Measurements from ENCODE around the gene LRRC8E.

Gene LRRC8E

DNA sequence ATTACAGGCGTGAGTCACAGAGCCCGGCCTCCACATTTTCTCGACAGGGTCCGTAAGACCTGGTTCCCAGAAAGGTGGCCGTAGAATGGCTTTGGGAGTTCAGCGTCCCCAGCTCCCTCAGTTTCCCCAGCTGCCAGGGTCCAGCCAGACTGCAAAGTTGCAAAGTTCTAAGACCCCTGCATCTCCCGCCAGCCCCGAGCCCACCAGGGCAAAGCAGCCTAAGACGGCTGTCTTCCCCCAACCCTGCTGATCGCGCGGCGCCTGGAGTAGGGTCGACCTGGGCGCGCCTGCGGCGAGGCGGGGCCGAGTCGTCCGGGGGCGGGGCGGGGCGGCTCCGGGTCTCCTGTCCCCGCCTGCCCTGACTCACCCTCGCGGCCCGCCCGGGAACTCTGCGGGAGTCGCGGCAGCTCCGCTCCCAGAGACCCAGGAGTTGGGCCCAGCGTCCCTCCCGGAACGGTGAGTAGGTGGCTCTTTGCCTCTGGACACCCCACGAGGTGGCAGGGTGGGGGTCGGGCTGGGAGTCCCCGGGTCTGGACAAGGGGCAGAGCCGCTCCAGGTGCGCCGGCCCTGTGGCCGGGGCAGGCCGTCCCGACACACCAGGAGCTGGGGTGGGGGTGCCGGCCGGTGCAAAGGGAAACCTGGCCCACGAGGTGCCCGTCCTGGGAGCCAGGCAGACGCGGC lies at the start of gene LRRC8E:
Gene LRRC8E, plus strand, starts transcription at position 366 of the 681 bp plus-strand sequence. CDS start 7,094 bp downstream, outside the sequence.
- no peak within 1 kb of the TSS for H3K9ac ChIP-seq
- peaks cover 0 to 22% (median 16%) of the 10 kb centered on the region in 11 experiments; a peak in 14 of 22 replicates for H3K27me3 ChIP-seq
- no peak for TF ChIP-seq Cebpa-rat (IDR thresholded peaks at IDR 0.05)
- no peaks in the 10 kb centered on the region for H4K20me1 ChIP-seq
- H3K4me3 ChIP-seq: no peak within 1 kb of the TSS
- no peak within 1 kb of the TSS for H3K27ac ChIP-seq
- H3K9me3 ChIP-seq (replicated peaks in 1 of 11): no peaks in the 10 kb centered on the region
- no peak within 1 kb of the TSS; a peak in 1 of 22 replicates for H3K4me2 ChIP-seq
- H3K4me1 ChIP-seq: peaks cover 18 to 56% (median 38%) of the 10 kb centered on the region in 10 experiments
- H3K36me3 ChIP-seq: no peaks in the 10 kb centered on the region

- Histone ChIP-seq H4K20me1 (peaks cover 0 to 16% (median 0%) of the 10 kb centered on the region in 11 experiments; a peak in 6 of 22 replicates), H3K4me1 (peaks cover 0 to 28% (median 14%) of the 10 kb centered on the region in 10 experiments; a peak in 17 of 20 replicates), H3K4me3 (no peak overlapping the region), H3K27me3 (no peaks in the 10 kb centered on the region), H3K9ac (no peak overlapping the region), H3K27ac (no peak overlapping the region), H3K36me3 (no peaks in the 10 kb centered on the region), H3K9me3 (replicated peaks in 1 of 11) (peaks cover 0 to 8% (median 0%) of the 10 kb centered on the region in 11 experiments; a peak in 1 of 22 replicates), H3K4me2 (no peak overlapping the region)
- no peak for TF ChIP-seq Cebpa-rat (IDR thresholded peaks at IDR 0.05)
Measured at GRCh38 chr19:7839476-7839875, 48.8 kb upstream of the LRRC8E start.

- peak overlapping the region in 4 of 11 experiments; percentile 24 to 35 (median 32); a peak in 5 of 22 replicates for H3K4me2 ChIP-seq
- peaks cover 0 to 8% (median 0%) of the 10 kb centered on the region in 11 experiments; a peak in 1 of 22 replicates for H3K9me3 ChIP-seq (replicated peaks in 1 of 11)
- TF ChIP-seq Cebpa-rat (IDR thresholded peaks at IDR 0.05): no peak
- peaks cover 0 to 20% (median 8%) of the 10 kb centered on the region in 11 experiments; a peak in 10 of 22 replicates for H4K20me1 ChIP-seq
- peaks cover 0 to 27% (median 13%) of the 10 kb centered on the region in 10 experiments; a peak in 17 of 20 replicates for H3K4me1 ChIP-seq
- H3K9ac ChIP-seq: no peak overlapping the region
- no peaks in the 10 kb centered on the region for H3K27me3 ChIP-seq
- H3K4me3 ChIP-seq: no peak overlapping the region
- H3K27ac ChIP-seq: no peak overlapping the region
- H3K36me3 ChIP-seq: no peaks in the 10 kb centered on the region
Measured at GRCh38 chr19:7840629-7841028, 47.7 kb upstream of the LRRC8E start.

GRCh38 chr19:7841751-7842660 lies 46.3 kb upstream of the LRRC8E start:
- no peak overlapping the region for H3K4me2 ChIP-seq
- peaks cover 0 to 8% (median 0%) of the 10 kb centered on the region in 11 experiments; a peak in 1 of 22 replicates for H3K9me3 ChIP-seq (replicated peaks in 1 of 11)
- no peaks in the 10 kb centered on the region for H3K36me3 ChIP-seq
- H3K9ac ChIP-seq: no peak overlapping the region
- TF ChIP-seq Cebpa-rat (IDR thresholded peaks at IDR 0.05): no peak
- peaks cover 0 to 19% (median 7%) of the 10 kb centered on the region in 10 experiments; a peak in 12 of 20 replicates for H3K4me1 ChIP-seq
- no peak overlapping the region for H3K27ac ChIP-seq
- peaks cover 0 to 25% (median 8%) of the 10 kb centered on the region in 11 experiments; a peak in 9 of 22 replicates for H4K20me1 ChIP-seq
- no peak overlapping the region for H3K4me3 ChIP-seq
- H3K27me3 ChIP-seq: no peaks in the 10 kb centered on the region

DNA sequence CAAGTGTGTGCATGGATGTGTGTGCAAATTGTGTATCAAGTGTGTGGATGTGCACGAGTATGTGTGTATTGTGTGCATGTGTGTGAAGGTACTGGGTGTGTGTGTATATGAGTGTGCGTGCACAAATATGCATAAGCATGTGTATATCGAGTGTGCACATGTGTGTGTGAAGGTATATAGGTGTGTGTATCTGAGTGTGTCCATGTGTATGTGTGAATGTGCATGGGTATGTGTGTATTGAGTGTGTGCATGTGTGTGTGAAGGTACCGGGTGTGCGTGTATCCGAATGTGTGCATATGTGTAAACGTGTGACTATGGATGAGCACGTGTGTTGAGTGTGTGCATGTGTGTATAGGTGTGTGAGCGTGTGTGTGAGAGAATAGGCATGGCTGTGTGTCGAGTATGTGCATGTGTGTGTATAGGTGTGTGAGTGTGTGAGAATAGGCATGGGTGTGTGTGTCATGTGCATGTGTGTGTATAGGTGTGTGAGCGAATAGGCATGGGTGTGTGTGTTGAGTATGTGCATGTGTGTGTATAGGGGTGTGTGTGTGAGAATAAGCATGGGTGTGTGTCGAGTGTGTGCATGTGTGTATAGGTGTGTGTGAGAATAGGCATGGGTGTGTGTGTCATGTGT lies 45.5 kb upstream of the LRRC8E start:
- H3K4me3 ChIP-seq: no peak overlapping the region
- H3K9me3 ChIP-seq (replicated peaks in 1 of 11): peaks cover 0 to 8% (median 0%) of the 10 kb centered on the region in 11 experiments; a peak in 1 of 22 replicates
- no peak overlapping the region for H3K9ac ChIP-seq
- peaks cover 0 to 29% (median 8%) of the 10 kb centered on the region in 11 experiments; a peak in 9 of 22 replicates for H4K20me1 ChIP-seq
- peaks cover 0 to 19% (median 7%) of the 10 kb centered on the region in 10 experiments; a peak in 12 of 20 replicates for H3K4me1 ChIP-seq
- no peak overlapping the region for H3K27ac ChIP-seq
- no peaks in the 10 kb centered on the region for H3K27me3 ChIP-seq
- no peak for TF ChIP-seq Cebpa-rat (IDR thresholded peaks at IDR 0.05)
- no peaks in the 10 kb centered on the region for H3K36me3 ChIP-seq
- H3K4me2 ChIP-seq: no peak overlapping the region

GRCh38 chr19:7843521-7843920 lies 44.8 kb upstream of the LRRC8E start:
- Histone ChIP-seq H3K27me3 (no peaks in the 10 kb centered on the region), H3K9me3 (replicated peaks in 1 of 11) (peaks cover 0 to 8% (median 0%) of the 10 kb centered on the region in 11 experiments; a peak in 1 of 22 replicates), H3K9ac (no peak overlapping the region), H3K4me2 (no peak overlapping the region), H3K4me1 (peaks cover 0 to 19% (median 8%) of the 10 kb centered on the region in 10 experiments; a peak in 13 of 20 replicates), H3K36me3 (no peaks in the 10 kb centered on the region), H4K20me1 (peaks cover 0 to 33% (median 8%) of the 10 kb centered on the region in 11 experiments; a peak in 9 of 22 replicates), H3K27ac (no peak overlapping the region), H3K4me3 (no peak overlapping the region)
- TF ChIP-seq Cebpa-rat (IDR thresholded peaks at IDR 0.05): no peak

GRCh38 chr19:7844405-7844804 lies 43.9 kb upstream of the LRRC8E start:
- peaks cover 0 to 8% (median 0%) of the 10 kb centered on the region in 11 experiments; a peak in 1 of 22 replicates for H3K9me3 ChIP-seq (replicated peaks in 1 of 11)
- no peak overlapping the region for H3K4me3 ChIP-seq
- H4K20me1 ChIP-seq: peaks cover 0 to 36% (median 8%) of the 10 kb centered on the region in 11 experiments; a peak in 9 of 22 replicates
- H3K4me1 ChIP-seq: peaks cover 0 to 19% (median 8%) of the 10 kb centered on the region in 10 experiments; a peak in 13 of 20 replicates
- no peaks in the 10 kb centered on the region for H3K27me3 ChIP-seq
- H3K4me2 ChIP-seq: no peak overlapping the region
- no peak for TF ChIP-seq Cebpa-rat (IDR thresholded peaks at IDR 0.05)
- H3K9ac ChIP-seq: no peak overlapping the region
- no peaks in the 10 kb centered on the region; a peak in 1 of 22 replicates for H3K36me3 ChIP-seq
- no peak overlapping the region for H3K27ac ChIP-seq

DNA sequence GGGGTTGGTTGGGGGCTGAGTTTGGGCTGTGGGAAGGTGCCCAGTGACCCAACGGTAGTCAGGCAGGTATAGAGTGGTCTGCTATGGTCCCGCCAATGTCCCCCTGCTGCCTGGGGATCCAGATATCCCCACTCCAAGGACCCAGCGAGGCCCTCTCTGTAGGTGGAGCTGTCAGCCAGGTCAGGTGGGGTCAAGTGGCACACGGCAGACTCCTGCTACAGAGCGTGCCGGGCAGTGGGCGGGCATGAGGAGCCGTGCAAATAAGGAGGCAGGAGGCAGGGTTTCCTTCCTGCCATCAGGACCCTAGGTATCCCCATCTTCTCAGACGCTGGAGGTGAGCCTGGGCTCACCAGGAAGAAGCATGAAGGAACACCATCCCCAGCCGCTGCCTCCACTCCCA lies 43.4 kb upstream of the LRRC8E start:
- Histone ChIP-seq H3K36me3 (no peaks in the 10 kb centered on the region; a peak in 1 of 22 replicates), H3K4me3 (no peak overlapping the region), H3K27ac (no peak overlapping the region), H3K4me1 (peaks cover 0 to 22% (median 9%) of the 10 kb centered on the region in 10 experiments; a peak in 15 of 20 replicates), H3K4me2 (no peak overlapping the region), H4K20me1 (peaks cover 0 to 41% (median 8%) of the 10 kb centered on the region in 11 experiments; a peak in 10 of 22 replicates), H3K27me3 (no peaks in the 10 kb centered on the region), H3K9me3 (replicated peaks in 1 of 11) (peaks cover 0 to 8% (median 0%) of the 10 kb centered on the region in 11 experiments; a peak in 1 of 22 replicates), H3K9ac (no peak overlapping the region)
- no peak for TF ChIP-seq Cebpa-rat (IDR thresholded peaks at IDR 0.05)
